Caco-2 (cell line): ENCODE measurements around the gene PCBP3. TPM values are rescaled to one million over a fixed set of nuclear protein-coding genes. Genes with fewer than 3 reads are reported as not detected.

Experiments
- BruUV-seq: library from RNA; stranded (reverse); fragments of 400-500 nt; replicated peaks from 2 replicates; lab custom pipeline; 2021; lab: Mats Ljungman, UMichigan
- CTCF ChIA-PET: fragments of 300-600 bp; sonication (Branson Sonifier 250); formaldehyde crosslinking; loops from one replicate; lab custom pipeline; 2022; ENCODE audit warnings: antibody characterized with exemption; lab: Charles Lee
- POLR2A ChIA-PET: fragments of 300-600 bp; sonication (Branson Sonifier 250); formaldehyde crosslinking; loops from one replicate; lab custom pipeline; 2022; ENCODE audit warnings: antibody characterized with exemption; lab: Charles Lee
- DNase-seq, 2 experiments: peaks; one replicate each; pipeline versions ENCODE4 v3.0.0 to v3.0.0-alpha.2; 2020 to 2022
- H3K27me3 ChIP-seq: replicated peaks from 2 replicates; pipeline ENCODE4 v1.6.0; 2011; ENCODE audit warnings: low read length; ENCODE audit not compliant: control insufficient read depth, insufficient read depth
- H3K36me3 ChIP-seq: 2 replicates; pipeline ENCODE4 v1.5.1; 2011; ENCODE audit warnings: low read length; ENCODE audit not compliant: control insufficient read depth, insufficient read depth
- H3K4me1 ChIP-seq: fragments of 250-450 bp; sonication (Bioruptor Pico); 2 replicates; pipeline ENCODE4 v1.5.1; 2020; ENCODE audit warnings: mild to moderate bottlenecking
- H3K4me3 ChIP-seq: 2 replicates; pipeline ENCODE4 v1.5.1; 2011; ENCODE audit warnings: low read depth, mild to moderate bottlenecking, control low read depth, low read length
- H3K9me3 ChIP-seq: fragments of 250-450 bp; sonication (Bioruptor Pico); 2 replicates; pipeline ENCODE4 v1.5.1; 2020; ENCODE audit warnings: mild to moderate bottlenecking, moderate library complexity
- H3K27ac Mint-ChIP-seq: one replicate; pipeline ENCODE4 v1.8.0; 2022; ENCODE audit warnings: mixed read lengths; ENCODE audit not compliant: unreplicated experiment
- H3K27me3 Mint-ChIP-seq: one replicate; pipeline ENCODE4 v1.8.0; 2022; ENCODE audit warnings: mixed read lengths; ENCODE audit not compliant: insufficient read depth, unreplicated experiment
- H3K36me3 Mint-ChIP-seq: one replicate; pipeline ENCODE4 v1.8.0; 2022; ENCODE audit warnings: mild to moderate bottlenecking, mixed read lengths; ENCODE audit not compliant: insufficient read depth, unreplicated experiment
- H3K4me1 Mint-ChIP-seq: one replicate; pipeline ENCODE4 v1.8.0; 2022; ENCODE audit warnings: low read depth, mixed read lengths; ENCODE audit not compliant: unreplicated experiment
- H3K4me3 Mint-ChIP-seq: one replicate; pipeline ENCODE4 v1.8.0; 2022; ENCODE audit warnings: mild to moderate bottlenecking, moderate library complexity, mixed read lengths; ENCODE audit not compliant: unreplicated experiment
- H3K9me3 Mint-ChIP-seq: one replicate; pipeline ENCODE4 v1.8.0; 2022; ENCODE audit warnings: mixed read lengths; ENCODE audit not compliant: unreplicated experiment
- CTCF ChIP-seq, 2 experiments: fragments of 200-600 bp in 1 of 2; IDR thresholded peaks; 1 replicate in 1 of 2; 2 replicates in 1 of 2; pipeline versions ENCODE4 v1.5.1 to v1.8.0; 2011 to 2022; ENCODE audit warnings: antibody characterized with exemption in 1 of 2, control low read depth in 1 of 2, inconsistent platforms in 1 of 2, low read depth in 1 of 2, low read length in 1 of 2, mild to moderate bottlenecking in 1 of 2, moderate library complexity in 1 of 2; ENCODE audit not compliant: insufficient read depth in 1 of 2, severe bottlenecking in 1 of 2, unreplicated experiment in 1 of 2
- intact Hi-C: fragments of 100-400 bp; cut with micrococcal nuclease; formaldehyde crosslinking; loops from one replicate; pipeline ENCODE4 v1.10.0; 2022; ENCODE audit not compliant: unreplicated experiment
- total RNA-seq: library from RNA; stranded (reverse); gene quantifications from 2 replicates; pipeline ENCODE4 v1.2.3, GENCODE V29; 2022

PCBP3 gene
- total RNA-seq, 1 experiment from 2014 or later, result 0.75 TPM

DNA sequence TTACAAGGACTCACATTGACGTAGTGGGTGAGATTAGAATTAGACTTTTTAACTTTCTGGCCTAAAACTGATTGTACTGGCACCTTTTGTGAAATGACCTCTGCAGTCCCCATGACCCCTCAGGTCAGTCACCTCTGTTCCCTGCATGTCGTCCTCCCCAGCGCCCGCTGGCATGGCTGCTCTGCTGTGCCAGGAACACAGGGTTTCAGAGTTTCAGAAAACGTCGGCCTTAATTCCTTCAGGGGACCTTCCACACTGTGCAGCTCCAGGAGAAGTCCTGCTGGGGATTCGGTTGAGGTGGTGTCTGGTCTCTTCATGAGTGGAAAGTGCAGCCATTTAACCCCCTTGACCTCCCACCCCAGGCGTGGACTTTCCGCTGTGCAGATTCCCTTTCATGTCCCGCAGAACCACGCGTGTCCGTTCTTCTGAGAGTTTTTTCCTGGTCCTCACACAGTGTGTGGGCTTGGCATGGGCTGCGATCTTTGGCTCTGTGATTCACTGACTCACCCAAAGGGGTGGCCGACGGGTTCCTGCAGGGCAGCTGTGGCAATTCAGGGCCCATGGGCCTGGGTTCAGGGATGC is 179.7 kb downstream of the PCBP3 start:
- POLR2A ChIA-PET, result no interaction called here
- peaks cover 5% of the 10 kb centered on the region; the same call in 1 of the 2 replicates for H3K4me1 ChIP-seq

DNA sequence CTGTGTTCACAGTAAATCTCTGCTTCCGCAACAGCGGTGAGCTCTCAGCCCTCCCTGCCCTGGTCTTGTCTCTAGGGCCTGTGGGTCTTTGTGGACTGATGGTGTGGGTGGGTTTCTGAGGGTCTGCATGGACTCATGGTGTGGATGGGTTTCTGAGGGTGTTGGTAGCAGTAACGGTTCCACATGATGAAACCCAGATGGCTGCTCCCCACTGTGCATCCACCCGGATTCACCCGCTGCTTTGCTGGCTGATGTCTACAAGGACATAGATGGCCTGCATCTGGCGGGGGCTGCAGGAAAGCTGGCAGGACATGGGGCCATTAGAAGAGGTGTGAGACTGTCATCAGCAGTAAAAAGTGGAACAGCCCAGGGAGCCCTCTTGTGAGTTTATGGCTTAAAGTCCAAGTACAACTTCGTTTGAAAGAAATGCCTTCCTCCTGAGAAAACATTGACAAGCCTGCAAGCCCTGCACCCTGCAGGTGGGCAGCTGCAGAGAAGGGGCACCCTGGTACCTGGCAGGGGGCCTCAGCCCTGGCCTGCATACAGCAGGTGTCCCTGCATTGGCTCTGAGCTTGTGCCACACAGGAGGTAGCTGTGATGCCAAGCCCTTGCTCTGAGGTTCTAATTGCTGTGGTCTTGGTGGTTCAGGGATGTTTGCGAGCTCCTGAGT is 181.2 kb downstream of the PCBP3 start:
- no peak for TF ChIP-seq CTCF (IDR thresholded peaks at IDR 0.05; ENCODE audit: insufficient read depth in 1 of 2, low read depth in 1 of 2, low read length in 1 of 2, severe bottlenecking in 1 of 2, unreplicated experiment in 1 of 2)
- BruUV-seq, result no TSS peak

More for the DNA sequence above, 179.7 kb downstream of the PCBP3 start:
- H3K27me3 ChIP-seq, result no peaks in the 10 kb centered on the region
- no TSS peak for BruUV-seq
- H3K36me3 ChIP-seq, result no peaks in the 10 kb centered on the region
- Mint-ChIP-seq H3K9me3 (no peaks in the 10 kb centered on the region), H3K36me3 (no peaks in the 10 kb centered on the region), H3K27ac (no peak overlapping the region), H3K4me1 (peaks cover 9% of the 10 kb centered on the region), H3K4me3 (no peak overlapping the region), H3K27me3 (peaks cover 26% of the 10 kb centered on the region)
- CTCF ChIA-PET, result no interaction called here
- no peak for DNase-seq
- no peak for TF ChIP-seq CTCF (IDR thresholded peaks at IDR 0.05; ENCODE audit: insufficient read depth in 1 of 2, low read depth in 1 of 2, low read length in 1 of 2, severe bottlenecking in 1 of 2, unreplicated experiment in 1 of 2)
- no peaks in the 10 kb centered on the region for H3K9me3 ChIP-seq
- intact Hi-C loops, result loop anchor here (5.0 kb wide), 1 partner anchor 681 kb away; no protein-coding TSS in a partner anchor
- H3K4me3 ChIP-seq, result no peak overlapping the region

DNA sequence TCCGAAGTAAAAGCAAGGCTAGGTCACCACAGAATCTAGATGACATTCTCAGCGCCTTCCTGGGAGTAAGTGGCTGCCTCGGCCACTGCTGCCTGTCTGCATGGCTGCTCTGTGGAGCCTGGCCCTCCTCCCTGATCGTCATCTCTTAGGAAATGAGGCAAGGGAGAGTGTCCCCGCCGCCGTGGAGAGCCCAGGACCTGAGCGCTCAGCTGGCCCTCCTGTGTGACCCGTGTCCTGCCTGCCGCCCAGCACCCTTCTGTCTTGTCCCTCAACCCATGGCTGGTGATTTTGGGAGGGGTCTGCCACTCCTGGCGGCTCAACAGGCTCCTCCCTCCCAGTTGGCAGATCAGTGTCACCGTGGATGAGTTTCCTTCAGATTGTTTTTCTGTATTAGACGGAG is 181.7 kb downstream of the PCBP3 start:
- Mint-ChIP-seq H3K27ac (no peak overlapping the region), H3K4me3 (no peak overlapping the region), H3K27me3 (peaks cover 26% of the 10 kb centered on the region), H3K36me3 (no peaks in the 10 kb centered on the region), H3K9me3 (no peaks in the 10 kb centered on the region), H3K4me1 (no peaks in the 10 kb centered on the region)
- POLR2A ChIA-PET, result no interaction called here
- TF ChIP-seq CTCF (IDR thresholded peaks at IDR 0.05; ENCODE audit: insufficient read depth in 1 of 2, low read depth in 1 of 2, low read length in 1 of 2, severe bottlenecking in 1 of 2, unreplicated experiment in 1 of 2), result no peak
- no TSS peak for BruUV-seq
- CTCF ChIA-PET, result no interaction called here
- Histone ChIP-seq H3K36me3 (no peaks in the 10 kb centered on the region), H3K4me1 (no peaks in the 10 kb centered on the region), H3K27me3 (no peaks in the 10 kb centered on the region), H3K4me3 (no peak overlapping the region), H3K9me3 (no peaks in the 10 kb centered on the region)
- intact Hi-C loops, result no loop called here
- DNase-seq, result no peak

More for the DNA sequence above, 181.2 kb downstream of the PCBP3 start:
- Mint-ChIP-seq H3K9me3 (no peaks in the 10 kb centered on the region), H3K4me1 (no peaks in the 10 kb centered on the region), H3K27me3 (peaks cover 26% of the 10 kb centered on the region), H3K27ac (no peak overlapping the region), H3K36me3 (no peaks in the 10 kb centered on the region), H3K4me3 (no peak overlapping the region)
- DNase-seq, result no peak
- H3K4me3 ChIP-seq, result no peak overlapping the region
- POLR2A ChIA-PET, result no interaction called here
- H3K36me3 ChIP-seq, result no peaks in the 10 kb centered on the region
- no peaks in the 10 kb centered on the region for H3K27me3 ChIP-seq
- H3K9me3 ChIP-seq, result no peaks in the 10 kb centered on the region
- intact Hi-C loops, result loop anchor here (5.0 kb wide), 1 partner anchor 682 kb away; no protein-coding TSS in a partner anchor
- no peaks in the 10 kb centered on the region for H3K4me1 ChIP-seq
- CTCF ChIA-PET, result no interaction called here
